ENCODE data around the gene TNFAIP8L1. TPM values are rescaled to one million over a fixed set of nuclear protein-coding genes. Genes with fewer than 3 reads are reported as not detected.

The TNFAIP8L1 gene
- total RNA-seq, 4 donors from 2014 or later, result 3.8 to 9.5 (median 7.8) TPM

DNA sequence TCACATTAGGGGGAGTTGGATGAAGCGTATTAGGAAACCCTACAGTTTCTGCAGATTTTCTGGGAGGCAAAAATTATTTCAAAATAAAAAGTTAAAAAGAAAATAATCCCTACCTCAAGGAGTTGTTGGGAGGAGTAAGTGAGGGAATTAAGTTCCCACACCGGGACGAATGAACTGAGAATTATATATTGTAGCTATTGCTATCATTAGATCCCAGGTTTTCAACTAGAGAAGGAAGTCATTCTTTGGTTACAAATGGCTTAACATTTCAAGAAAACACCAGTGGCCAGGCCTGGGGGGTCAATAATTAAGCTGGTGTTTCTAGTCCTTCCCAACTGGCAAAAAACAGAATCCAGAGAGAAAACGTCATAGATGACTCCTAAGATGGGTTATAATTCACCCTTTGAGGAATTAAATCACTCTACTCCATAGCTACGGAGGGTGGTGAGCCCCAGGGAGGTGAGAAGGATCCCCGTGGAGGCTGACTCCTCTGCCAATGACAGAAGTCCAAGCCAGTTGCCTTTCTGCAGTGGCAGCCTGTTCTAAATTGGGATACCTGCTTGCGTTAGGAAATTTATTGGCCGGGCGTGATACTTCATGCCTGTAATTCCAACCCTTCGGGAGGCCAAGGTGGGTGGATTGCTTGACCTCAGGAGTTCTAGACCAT, 32.0 kb downstream of the TNFAIP8L1 start:
- WGBS, 2 donors, result 77 to 84% methylated on average over 10 of the region's 10 CpGs
- Histone ChIP-seq H3K4me1 (peaks cover 17 to 21% of the 10 kb centered on the region in 2 donors), H3K27me3 (no peaks in the 10 kb centered on the region), H3K36me3 (peaks cover 11 to 17% of the 10 kb centered on the region in 2 donors), H3K4me3 (replicated peaks in 1 of 3) (no peak overlapping the region), H3K27ac (no peak overlapping the region), H3K9me3 (no peaks in the 10 kb centered on the region)
- DNase-seq, result no peak
- intact Hi-C loops (cut with DNase I), result no loop called here
- TF ChIP-seq POLR2A (IDR thresholded peaks at IDR 0.05), result no peak
- TF ChIP-seq, protein P1, sequence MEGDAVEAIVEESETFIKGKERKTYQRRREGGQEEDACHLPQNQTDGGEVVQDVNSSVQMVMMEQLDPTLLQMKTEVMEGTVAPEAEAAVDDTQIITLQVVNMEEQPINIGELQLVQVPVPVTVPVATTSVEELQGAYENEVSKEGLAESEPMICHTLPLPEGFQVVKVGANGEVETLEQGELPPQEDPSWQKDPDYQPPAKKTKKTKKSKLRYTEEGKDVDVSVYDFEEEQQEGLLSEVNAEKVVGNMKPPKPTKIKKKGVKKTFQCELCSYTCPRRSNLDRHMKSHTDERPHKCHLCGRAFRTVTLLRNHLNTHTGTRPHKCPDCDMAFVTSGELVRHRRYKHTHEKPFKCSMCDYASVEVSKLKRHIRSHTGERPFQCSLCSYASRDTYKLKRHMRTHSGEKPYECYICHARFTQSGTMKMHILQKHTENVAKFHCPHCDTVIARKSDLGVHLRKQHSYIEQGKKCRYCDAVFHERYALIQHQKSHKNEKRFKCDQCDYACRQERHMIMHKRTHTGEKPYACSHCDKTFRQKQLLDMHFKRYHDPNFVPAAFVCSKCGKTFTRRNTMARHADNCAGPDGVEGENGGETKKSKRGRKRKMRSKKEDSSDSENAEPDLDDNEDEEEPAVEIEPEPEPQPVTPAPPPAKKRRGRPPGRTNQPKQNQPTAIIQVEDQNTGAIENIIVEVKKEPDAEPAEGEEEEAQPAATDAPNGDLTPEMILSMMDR (IDR thresholded peaks at IDR 0.05), result no peak

DNA sequence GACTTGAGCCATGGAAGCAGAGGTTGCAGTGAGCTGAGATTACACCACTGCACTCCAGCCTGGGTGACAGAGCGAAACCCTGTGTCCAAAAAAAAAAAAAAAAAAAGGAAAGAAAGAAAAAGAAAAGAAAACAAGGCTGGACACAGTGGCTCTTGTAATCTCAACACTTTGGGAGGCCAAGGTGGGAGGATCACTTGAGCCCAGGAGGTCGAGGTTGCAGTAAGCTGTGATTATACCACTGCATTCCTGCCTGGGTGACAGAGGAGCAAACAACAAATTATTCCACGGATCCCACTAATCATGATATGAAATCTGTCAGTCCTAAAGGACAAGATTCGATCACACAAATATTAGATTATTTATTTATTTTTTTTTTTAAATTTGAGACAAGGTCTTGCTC, 33.9 kb downstream of the TNFAIP8L1 start:
- H3K36me3 ChIP-seq, result peaks cover 3 to 6% of the 10 kb centered on the region in 2 donors
- H3K27ac ChIP-seq, result no peak overlapping the region
- H3K9me3 ChIP-seq, result no peaks in the 10 kb centered on the region
- DNase-seq, result no peak
- WGBS, 2 donors, result 73 to 81% methylated on average over 4 of the region's 4 CpGs
- H3K4me1 ChIP-seq, result peaks cover 17 to 21% of the 10 kb centered on the region in 2 donors
- no peak for TF ChIP-seq POLR2A (IDR thresholded peaks at IDR 0.05)
- intact Hi-C loops (cut with DNase I), result no loop called here
- H3K27me3 ChIP-seq, result no peaks in the 10 kb centered on the region
- no peak overlapping the region for H3K4me3 ChIP-seq (replicated peaks in 1 of 3)

DNA sequence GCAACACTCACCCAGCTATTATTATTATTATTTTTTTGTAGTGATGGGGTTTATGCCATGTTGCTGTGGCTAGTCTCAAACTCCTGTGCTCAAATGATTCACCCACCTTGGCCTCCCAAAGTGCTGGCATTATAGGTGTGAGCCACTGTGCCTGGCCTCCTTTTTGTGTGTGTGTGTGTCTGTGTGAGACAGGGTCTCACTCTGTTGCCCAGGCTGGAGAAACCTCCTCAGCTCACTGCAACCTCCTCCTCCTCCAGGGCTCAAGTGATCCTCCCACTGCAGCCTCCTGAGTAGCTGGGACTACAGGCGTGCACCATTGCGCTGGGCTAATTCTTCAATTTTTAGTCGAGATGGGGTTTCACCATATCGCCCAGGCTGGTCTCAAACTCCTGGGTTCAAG, 34.4 kb downstream of the TNFAIP8L1 start:
- peaks cover 0 to 2% of the 10 kb centered on the region in 2 donors for H3K36me3 ChIP-seq
- no peaks in the 10 kb centered on the region for H3K9me3 ChIP-seq
- TF ChIP-seq, protein P1 (IDR thresholded peaks at IDR 0.05), result no peak
- no peak for TF ChIP-seq POLR2A (IDR thresholded peaks at IDR 0.05)
- H3K4me1 ChIP-seq, result peaks cover 17 to 18% of the 10 kb centered on the region in 2 donors
- no peaks in the 10 kb centered on the region for H3K27me3 ChIP-seq
- intact Hi-C loops (cut with DNase I), result no loop called here
- H3K27ac ChIP-seq, result no peak overlapping the region
- DNase-seq, result no peak
- WGBS, 2 donors, result 92 to 100% methylated on average over 4 of the region's 4 CpGs
- H3K4me3 ChIP-seq (replicated peaks in 1 of 3), result no peak overlapping the region

DNA sequence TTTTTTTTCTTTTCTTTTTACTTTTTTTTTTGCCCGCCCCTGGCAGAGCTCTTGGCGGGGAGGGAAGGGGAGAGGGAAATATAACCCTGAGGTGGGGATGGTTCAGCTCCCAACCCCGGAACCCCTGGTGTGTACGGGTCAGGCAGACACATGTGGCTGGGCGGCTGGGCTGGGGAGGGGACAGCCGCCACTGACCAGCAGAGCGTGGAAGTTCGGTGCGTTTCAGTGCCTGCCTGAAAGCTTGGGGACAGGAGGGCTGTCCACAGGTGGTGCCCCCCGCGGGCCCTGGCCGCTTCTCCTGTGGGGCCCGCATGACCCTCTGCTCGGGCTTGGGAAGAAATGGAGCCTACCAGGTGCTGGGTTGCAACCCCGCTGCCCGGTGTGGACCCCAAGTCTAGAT, 36.0 kb downstream of the TNFAIP8L1 start:
- TF ChIP-seq, protein P1 (IDR thresholded peaks at IDR 0.05), result no peak
- no peak for TF ChIP-seq POLR2A (IDR thresholded peaks at IDR 0.05)
- WGBS, 2 donors, result 50 to 65% methylated on average over 16 of the region's 16 CpGs
- intact Hi-C loops (cut with DNase I), result no loop called here
- Histone ChIP-seq H3K27ac (peak overlapping the region; percentile 48 to 74 (median 53)), H3K36me3 (peaks cover 5 to 7% of the 10 kb centered on the region in 2 donors), H3K4me3 (replicated peaks in 1 of 3) (no peak overlapping the region), H3K9me3 (no peaks in the 10 kb centered on the region), H3K4me1 (peaks cover 9 to 11% of the 10 kb centered on the region in 2 donors), H3K27me3 (no peaks in the 10 kb centered on the region)
- DNase-seq, result peak; percentile 41 to 52

DNA sequence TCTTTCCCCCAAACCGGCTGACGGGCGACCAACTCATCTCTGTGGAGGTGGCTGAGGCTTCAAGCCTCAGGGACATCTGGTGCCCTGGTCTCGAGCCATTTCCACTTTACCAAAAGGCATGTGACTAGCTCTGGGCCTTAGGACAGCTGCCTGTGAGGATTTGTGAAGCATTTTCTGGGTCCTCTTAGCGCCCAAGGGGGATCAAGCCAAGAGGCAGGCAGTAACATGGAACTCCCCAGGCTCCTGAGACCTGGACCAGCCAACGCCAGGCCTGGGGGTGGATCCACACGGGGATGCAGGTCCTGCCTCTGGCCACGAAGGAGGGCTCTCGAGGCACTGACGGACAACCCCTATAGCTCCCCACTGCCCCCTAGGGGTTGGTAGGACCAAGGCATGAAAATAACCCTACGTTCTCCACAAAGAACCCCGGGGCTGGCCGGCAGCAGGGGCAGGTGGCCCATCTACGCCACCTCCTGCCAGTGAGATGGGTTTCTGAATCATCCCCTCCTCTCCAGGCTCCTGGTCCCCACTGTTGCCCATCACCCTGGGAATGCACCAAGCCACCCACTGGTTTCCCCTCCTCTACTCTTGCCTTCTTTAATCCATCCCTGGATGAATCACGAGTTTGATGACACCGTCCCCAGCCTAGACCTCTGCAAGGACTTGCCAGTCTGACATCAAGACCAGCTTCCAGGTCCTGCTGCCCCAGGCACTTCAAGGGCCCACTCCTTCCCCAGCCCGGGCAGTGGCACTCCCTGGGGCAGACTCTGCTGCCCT, 37.8 kb downstream of the TNFAIP8L1 start:
- H3K27ac ChIP-seq, result peak overlapping the region in 2 of 3 donors; percentile 48 to 74
- peak; percentile 66 for DNase-seq
- H3K9me3 ChIP-seq, result no peaks in the 10 kb centered on the region
- H3K4me1 ChIP-seq, result peaks cover 9 to 11% of the 10 kb centered on the region in 2 donors
- 66 to 83% methylated on average over 10 to 16 of the region's 17 CpGs for WGBS, 2 donors
- H3K4me3 ChIP-seq (replicated peaks in 1 of 3), result no peak overlapping the region
- peaks cover 6 to 10% of the 10 kb centered on the region in 2 donors for H3K36me3 ChIP-seq
- H3K27me3 ChIP-seq, result no peaks in the 10 kb centered on the region
- TF ChIP-seq POLR2A (IDR thresholded peaks at IDR 0.05), result no peak
- TF ChIP-seq, protein P1 (IDR thresholded peaks at IDR 0.05), result peak in 5 of 6 experiments; percentile 32 to 48 (median 39)
- intact Hi-C loops (cut with DNase I), result no loop called here

Data from thyroid gland (tissue), 4 donors.